Stimulated activated CD4-positive, alpha-beta T cell treated with anti-CD3 and anti-CD28 coated beads, Interleukin-4, amount 100 ng/mL, for 4 hours (primary cell): ENCODE results near the gene TJAP1.

Source experiments
- DNase-seq, 2 experiments: peaks; one replicate each; pipeline ENCODE4 v3.0.0-alpha.2; 2020

TJAP1 gene

GRCh38 chr6:43477235-43478007, at the start of gene TJAP1:
TJAP1 (plus strand) TSS chr6:43477570; CDS start chr6:43499002, 21,432 bp downstream.
- peak; percentile 95 to 99 for DNase-seq

GRCh38 chr6:43428112-43428570, 49.2 kb upstream of the TJAP1 start:
- DNase-seq, result no peak

GRCh38 chr6:43428874-43429273, 48.5 kb upstream of the TJAP1 start:
- no peak for DNase-seq

GRCh38 chr6:43432009-43432945, 45.1 kb upstream of the TJAP1 start:
- DNase-seq, result no peak

- DNase-seq, result no peak
Observed at GRCh38 chr6:43433148-43433547, 44.2 kb upstream of the TJAP1 start.

GRCh38 chr6:43434001-43434840, 43.1 kb upstream of the TJAP1 start:
- no peak for DNase-seq

- no peak for DNase-seq
Observed at GRCh38 chr6:43434943-43435342, 42.4 kb upstream of the TJAP1 start.

- DNase-seq, result no peak
Observed at GRCh38 chr6:43435682-43436437, 41.5 kb upstream of the TJAP1 start.

- no peak for DNase-seq
Observed at GRCh38 chr6:43436577-43437282, 40.6 kb upstream of the TJAP1 start.

GRCh38 chr6:43437700-43438099, 39.7 kb upstream of the TJAP1 start:
- DNase-seq, result no peak

GRCh38 chr6:43442935-43443334, 34.4 kb upstream of the TJAP1 start:
- DNase-seq, result no peak

GRCh38 chr6:43444036-43444435, 33.3 kb upstream of the TJAP1 start:
- no peak for DNase-seq

- no peak for DNase-seq
Observed at GRCh38 chr6:43444582-43444981, 32.8 kb upstream of the TJAP1 start.

- DNase-seq, result no peak
Observed at GRCh38 chr6:43445576-43445975, 31.8 kb upstream of the TJAP1 start.

GRCh38 chr6:43447604-43448003, 29.8 kb upstream of the TJAP1 start:
- DNase-seq, result no peak

GRCh38 chr6:43448916-43449315, 28.5 kb upstream of the TJAP1 start:
- no peak for DNase-seq

- no peak for DNase-seq
Observed at GRCh38 chr6:43450699-43451131, 26.7 kb upstream of the TJAP1 start.

- DNase-seq, result no peak
Observed at GRCh38 chr6:43451348-43451747, 26.0 kb upstream of the TJAP1 start.

- DNase-seq, result no peak
Observed at GRCh38 chr6:43451939-43452338, 25.4 kb upstream of the TJAP1 start.

- no peak for DNase-seq
Observed at GRCh38 chr6:43452896-43453295, 24.5 kb upstream of the TJAP1 start.

GRCh38 chr6:43453831-43454230, 23.5 kb upstream of the TJAP1 start:
- no peak for DNase-seq
